GM19328 (cell line): ENCODE data around the gene IST1.
"Not testable (repeated sequence)": the region's sequence is repeated elsewhere in the genome, so short reads cannot be mapped to it uniquely, and the experiment has no call there.

ENCODE experiments used
- ATAC-seq: cut with Tn5 transposase; IDR thresholded peaks from one replicate; pipeline ENCODE4 v1.9.1; 2021; ENCODE audit warnings: mild to moderate bottlenecking, moderate library complexity; ENCODE audit not compliant: unreplicated experiment

IST1 gene

GRCh38 chr16:71880176-71880575 lies 15.2 kb upstream of the IST1 start:
- no peak for ATAC-seq

DNA sequence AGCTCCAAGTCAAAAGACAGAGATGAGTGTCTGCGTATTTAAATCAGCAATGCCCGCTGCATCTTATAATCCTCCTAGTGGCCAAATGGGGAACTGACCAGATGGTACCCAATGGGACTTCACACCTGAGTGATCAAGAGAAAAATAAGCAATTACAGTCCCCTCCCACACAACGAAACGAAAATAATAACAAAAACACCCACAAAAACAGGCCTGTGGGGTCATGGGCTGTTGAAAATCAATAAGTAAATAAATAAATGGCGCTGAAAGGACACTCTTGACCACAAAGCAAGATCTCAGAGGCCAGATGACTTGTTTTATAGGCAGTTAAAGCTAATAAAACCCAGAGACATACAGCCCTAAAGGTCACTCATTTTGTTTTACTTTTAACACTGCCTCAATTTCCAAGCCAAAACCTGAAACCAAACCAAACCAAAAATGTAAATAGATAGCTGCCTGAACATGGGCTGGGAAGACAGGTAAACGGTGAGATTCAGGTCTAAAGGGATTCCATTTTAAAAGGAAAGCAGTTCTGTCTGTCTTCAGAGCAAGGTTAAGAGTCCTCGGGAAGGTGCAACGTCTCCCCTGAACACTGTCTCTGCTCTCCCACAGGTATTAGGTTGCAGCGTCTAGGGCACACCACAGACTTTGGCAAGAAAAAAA lies 12.7 kb upstream of the IST1 start:
- no peak for ATAC-seq

DNA sequence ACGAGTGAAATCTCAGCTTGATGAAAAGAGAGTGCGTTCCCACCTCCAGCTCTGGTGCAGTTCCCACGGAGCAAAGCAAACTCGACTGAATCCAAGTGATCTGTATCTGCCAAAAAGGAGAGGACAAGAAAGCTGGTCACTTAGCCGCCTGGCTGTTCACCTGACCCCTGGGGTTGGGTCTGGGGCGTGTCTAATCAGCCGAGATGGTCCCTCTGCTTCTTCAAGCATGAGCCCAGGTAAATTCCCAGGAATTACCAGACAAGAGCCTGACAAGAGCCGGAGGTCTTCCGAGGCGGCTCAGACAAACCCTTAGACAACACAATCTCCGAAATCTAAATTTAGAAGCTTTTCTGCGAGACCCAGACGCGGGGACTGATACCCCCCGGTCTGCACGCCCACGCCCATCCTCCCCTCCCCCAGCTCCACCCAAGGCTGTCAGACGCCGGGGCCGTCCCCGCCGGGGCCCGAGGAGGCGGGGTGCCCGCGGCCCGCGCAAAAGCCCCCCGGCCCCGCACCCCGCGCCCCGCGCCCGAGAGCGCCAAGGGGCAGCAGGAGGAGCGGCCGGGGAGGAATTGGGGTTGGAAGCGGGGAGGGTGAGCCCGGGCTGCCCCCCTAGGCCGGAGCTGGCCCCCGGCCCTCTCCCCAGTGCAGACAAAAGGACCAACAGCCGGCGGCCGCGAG lies 12.0 kb upstream of the IST1 start:
- ATAC-seq = peak; percentile 40

- peak; percentile 50 for ATAC-seq
Observed at GRCh38 chr16:71883849-71884638, 11.3 kb upstream of the IST1 start, which contains the start of gene ZNF821. Gene ZNF821 (minus strand): TSS chr16:71884182. CDS start chr16:71879946, 4,236 bp downstream.

DNA sequence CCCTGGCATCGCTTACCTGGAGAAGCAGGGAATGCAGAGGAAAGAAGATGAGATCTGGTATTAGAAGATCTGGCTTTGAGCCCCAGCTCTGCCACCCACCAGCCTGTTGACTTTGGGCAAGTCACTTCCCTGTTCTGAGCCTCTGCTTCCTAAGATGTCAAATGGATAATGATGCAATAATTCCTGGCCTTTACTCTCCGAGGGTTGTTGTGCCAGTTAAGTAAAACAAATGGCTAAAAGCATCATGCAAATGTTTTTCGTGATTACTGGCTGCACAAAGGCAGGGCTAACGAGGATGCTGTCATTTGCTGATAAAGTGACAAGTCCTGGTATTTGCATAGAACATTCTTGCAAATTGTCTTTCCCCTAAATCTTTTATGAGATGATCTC lies 10.1 kb upstream of the IST1 start:
- ATAC-seq = no peak

DNA sequence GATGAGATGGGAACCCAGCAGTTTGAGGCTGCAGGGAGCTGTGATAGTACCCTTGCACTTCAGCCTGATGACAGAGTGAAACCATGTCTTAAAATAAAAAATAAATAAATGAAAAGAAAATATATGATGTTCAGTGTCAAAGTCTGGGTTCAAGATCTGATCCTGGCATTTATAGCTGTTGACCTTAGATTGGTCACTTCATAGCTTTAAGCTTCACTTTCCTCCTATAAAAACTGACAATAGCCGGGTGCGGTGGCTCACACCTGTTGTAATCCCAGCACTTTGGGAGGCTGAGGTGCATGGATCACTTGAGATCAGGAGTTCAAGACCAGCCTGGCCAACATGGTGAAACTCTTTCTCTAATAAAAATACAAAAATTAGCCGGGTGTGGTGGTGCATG lies 6.2 kb upstream of the IST1 start:
- ATAC-seq = no peak

DNA sequence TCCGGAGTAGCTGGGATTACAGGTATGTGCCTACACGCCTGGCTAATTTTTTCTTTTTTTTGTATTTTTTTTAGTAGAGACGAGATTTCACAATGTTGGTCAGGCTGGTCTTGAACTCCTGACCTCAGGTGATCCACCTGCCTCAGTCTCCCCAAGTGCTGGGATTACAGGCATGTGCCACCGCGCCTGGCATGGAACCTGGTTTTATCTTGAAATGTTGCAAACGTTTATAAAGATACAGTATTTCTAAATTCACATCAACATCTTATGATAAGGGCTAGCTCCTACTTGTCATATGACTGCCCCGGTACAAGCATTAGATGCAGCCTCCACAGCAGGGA lies 1.5 kb upstream of the IST1 start:
- no peak for ATAC-seq

GRCh38 chr16:71894229-71894920 lies 956 bp upstream of the IST1 start:
- peak; percentile 19 for ATAC-seq

DNA sequence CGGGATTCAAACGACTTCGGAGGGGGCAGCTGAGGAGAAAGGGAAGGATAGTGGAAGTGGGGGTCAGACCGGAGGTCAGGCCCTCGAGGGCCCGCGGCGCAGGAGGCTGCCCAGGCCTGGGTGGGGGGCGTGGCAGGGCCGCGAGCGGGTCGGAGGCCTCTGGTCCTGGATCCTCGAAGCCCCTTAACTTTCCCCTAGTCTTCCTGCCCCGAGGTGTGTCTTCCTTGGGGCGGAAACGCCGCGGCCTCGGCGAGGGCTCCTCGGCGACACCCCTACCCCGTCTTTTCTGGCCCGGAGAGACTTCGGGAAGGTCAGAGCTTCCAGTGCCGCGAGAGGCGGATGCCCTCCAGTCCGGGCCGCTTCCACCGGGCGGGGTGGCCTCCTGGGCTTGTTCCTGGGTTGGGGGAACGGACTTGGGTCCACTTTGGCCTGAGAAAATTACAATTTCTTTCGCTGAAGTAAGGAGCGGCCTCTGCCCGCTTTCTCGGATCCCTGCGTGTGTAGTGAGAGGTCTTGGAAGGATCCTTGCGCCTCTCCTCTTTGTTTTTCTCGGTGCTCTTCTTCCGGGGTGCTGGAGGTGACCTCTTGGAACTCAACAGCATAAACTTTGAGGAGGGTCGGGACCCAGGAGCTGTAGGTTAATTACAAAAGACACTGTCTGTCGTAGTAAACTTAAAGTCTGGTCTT lies 491 bp downstream of the IST1 start:
- ATAC-seq = peak; percentile 11

DNA sequence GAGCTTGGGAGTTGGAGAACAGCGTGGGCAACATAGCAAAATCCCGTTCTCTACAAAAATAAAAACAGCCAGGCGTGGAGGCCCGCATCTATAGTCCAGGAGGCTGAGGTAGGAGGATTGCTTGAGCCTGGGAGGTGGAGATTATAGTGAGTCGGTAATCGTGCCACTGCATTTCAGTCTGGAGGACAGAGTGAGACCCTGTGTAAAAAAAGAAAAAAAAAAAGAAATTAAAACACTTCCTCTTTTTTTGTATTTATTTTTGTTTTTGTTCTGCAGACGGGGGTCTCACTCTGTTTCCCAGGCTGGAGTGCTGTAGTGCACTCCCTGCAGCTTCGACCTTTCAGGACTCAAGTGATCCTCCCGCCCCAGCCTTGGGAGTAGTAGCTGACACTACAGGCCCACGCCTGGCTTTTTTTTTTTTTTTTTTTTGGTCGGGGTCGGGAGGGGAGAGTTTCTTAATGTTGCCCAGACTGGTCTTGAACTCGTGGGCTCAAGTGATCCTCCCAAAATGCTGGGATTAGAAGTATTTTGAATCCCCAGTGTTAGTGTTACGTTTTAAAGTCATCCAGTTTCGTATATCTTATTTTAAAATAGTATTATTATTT lies 1.5 kb downstream of the IST1 start:
- ATAC-seq = no peak

- no peak for ATAC-seq
Observed at GRCh38 chr16:71899171-71899570, 3.8 kb downstream of the IST1 start.

DNA sequence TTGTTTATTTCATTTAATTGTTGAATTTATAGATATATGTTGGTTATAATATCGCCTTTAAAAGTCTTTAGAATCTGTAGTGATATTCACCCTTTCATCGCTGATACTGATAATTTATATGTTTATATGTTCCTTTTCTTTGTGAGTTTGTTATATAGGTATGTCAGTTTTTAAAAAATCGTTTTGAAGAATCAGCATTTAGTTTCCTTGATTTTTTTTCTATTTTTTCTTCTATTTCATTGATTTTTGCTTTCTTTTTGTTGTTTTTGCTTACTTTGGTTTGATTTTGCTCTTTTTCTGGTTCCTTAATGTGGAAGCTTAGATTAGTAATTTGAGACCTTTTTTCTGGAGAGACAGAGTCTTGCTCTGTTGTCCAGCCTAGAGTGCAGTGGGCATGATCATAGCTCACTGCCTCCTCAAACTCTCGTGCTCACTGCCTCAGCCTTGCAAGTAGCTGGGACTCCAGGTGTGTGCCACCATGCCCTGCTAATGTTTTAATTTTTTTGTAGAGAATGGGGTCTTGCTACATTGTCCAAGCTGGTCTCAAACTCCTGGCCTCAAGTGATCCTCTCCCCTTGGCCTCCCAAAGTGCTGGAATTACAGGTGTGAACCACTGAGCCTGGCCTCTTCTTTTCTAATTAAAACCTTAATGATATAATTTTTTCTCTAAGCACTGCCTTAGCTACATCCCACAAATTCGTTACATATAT lies 7.5 kb downstream of the IST1 start:
- no peak for ATAC-seq

DNA sequence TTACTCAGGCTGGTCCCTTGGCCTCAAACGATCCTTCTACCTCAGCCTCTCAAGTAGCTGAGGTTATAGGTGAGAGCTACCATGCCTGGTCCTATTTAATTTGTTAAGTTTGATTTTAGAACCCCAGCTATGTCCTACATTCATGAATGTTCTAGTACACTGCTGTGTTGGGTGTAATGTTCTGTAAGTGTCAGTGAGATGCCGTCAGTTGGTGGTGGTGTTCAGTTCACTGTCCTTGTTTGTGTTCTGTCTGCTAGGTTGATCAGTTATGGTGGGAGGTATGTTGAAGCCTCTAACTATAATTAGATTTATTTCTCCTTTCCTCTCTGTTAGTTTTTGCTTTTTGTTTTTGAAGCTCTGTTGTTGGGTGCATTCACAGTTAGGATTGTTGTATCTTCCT lies 8.3 kb downstream of the IST1 start:
- no peak for ATAC-seq

DNA sequence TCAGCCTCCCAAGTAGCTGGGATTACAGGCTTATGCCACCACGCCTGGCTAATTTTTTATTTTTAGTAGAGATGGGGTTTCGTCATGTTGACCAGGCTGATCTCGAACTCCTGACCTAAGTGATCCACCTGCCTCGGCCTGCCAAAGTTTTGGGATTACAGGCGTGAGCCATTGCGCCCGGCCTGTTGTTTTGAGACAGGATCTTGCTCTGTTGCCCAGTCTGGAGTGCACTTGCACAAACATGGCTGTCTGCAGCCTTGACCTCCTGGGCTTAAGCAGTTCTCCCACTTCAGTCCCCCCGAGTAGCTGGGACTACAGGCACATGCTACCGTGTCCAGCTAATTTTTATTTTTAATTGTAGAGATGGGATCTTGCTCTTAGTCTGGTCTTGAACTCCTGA lies 8.9 kb downstream of the IST1 start:
- no peak for ATAC-seq

DNA sequence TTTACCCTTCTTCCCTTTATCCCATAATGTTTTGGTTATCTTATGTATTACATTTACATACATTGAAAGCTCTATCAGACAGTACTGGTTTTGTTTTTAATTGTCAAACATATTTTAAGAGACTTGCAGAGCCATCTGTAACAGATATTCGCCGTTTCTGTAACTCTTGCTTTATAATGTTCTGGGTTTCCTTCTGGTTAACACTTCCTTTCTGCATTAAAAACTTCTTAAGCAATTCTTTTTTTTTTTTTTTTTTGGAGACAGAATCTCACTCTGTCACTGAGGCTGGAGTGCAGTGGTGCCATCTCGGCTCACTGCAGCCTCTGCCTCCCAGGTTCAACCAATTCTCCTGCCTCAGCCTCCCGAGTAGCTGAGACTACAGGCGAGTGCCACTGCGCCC lies 10.4 kb downstream of the IST1 start:
- ATAC-seq = not testable (repeated sequence)

GRCh38 chr16:71911121-71911520 lies 15.8 kb downstream of the IST1 start:
- no peak for ATAC-seq

GRCh38 chr16:71912534-71913275 lies 17.4 kb downstream of the IST1 start:
- ATAC-seq = no peak

GRCh38 chr16:71914802-71915201 lies 19.5 kb downstream of the IST1 start:
- ATAC-seq = no peak

- no peak for ATAC-seq
Observed at GRCh38 chr16:71915350-71915749, 20.0 kb downstream of the IST1 start.
